ENCODE results near the gene TMEM143.
"Not testable (repeated sequence)": the region's sequence is repeated elsewhere in the genome, so short reads cannot be mapped to it uniquely, and the experiment has no call there.

The TMEM143 gene

DNA sequence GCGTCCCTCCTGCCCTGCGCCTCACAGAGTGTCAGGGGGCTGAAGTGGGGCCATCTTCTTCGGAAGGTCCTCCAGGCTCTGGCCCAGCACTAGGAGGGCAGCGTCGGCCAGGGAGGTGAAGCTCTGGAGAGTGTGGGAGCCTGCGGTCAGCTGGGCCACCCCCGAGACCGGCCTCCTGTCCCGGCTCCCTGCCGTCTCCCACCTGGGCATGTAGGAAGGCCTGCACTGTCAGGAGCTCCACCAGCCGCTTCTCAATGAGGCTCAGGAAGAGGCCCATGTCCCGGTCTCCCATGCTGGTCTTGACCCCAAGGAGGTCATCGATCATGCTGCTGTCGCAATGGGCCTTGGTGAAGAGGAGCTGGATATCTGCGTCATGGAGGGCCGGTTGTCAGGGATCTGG lies 65.8 kb downstream of the TMEM143 start:
- Histone ChIP-seq H2AFZ (ENCODE audit: low read depth, low read length) (no peak overlapping the region), H3K79me2 (ENCODE audit: insufficient read depth, low read length) (no peaks in the 10 kb centered on the region), H3K9me3 (ENCODE audit: insufficient read depth, low read length, severe bottlenecking) (no peaks in the 10 kb centered on the region), H3K4me2 (ENCODE audit: insufficient read depth, low read length) (no peak overlapping the region), H3K9ac (ENCODE audit: low read depth, low read length) (no peak overlapping the region), H3K4me1 (ENCODE audit: insufficient read depth, low read length) (no peaks in the 10 kb centered on the region), H3K4me3 (ENCODE audit: low read depth in 1 of 2, low read length in 2 of 2) (no peak overlapping the region), H4K20me1 (ENCODE audit: insufficient read depth, low read length) (no peaks in the 10 kb centered on the region), H3K36me3 (ENCODE audit: insufficient read depth, low read length) (no peaks in the 10 kb centered on the region), H3K27me3 (ENCODE audit: insufficient read depth, low read length, poor library complexity) (no peaks in the 10 kb centered on the region), H3K27ac (ENCODE audit: low read length) (no peak overlapping the region)
- no peak for ATAC-seq (ENCODE audit: insufficient read depth, low read depth)
- DNase-seq: no peak
- no peak for TF ChIP-seq CTCF (IDR thresholded peaks at IDR 0.05; ENCODE audit: borderline replicate concordance, extremely low read depth, low read length, poor library complexity, severe bottlenecking)

DNA sequence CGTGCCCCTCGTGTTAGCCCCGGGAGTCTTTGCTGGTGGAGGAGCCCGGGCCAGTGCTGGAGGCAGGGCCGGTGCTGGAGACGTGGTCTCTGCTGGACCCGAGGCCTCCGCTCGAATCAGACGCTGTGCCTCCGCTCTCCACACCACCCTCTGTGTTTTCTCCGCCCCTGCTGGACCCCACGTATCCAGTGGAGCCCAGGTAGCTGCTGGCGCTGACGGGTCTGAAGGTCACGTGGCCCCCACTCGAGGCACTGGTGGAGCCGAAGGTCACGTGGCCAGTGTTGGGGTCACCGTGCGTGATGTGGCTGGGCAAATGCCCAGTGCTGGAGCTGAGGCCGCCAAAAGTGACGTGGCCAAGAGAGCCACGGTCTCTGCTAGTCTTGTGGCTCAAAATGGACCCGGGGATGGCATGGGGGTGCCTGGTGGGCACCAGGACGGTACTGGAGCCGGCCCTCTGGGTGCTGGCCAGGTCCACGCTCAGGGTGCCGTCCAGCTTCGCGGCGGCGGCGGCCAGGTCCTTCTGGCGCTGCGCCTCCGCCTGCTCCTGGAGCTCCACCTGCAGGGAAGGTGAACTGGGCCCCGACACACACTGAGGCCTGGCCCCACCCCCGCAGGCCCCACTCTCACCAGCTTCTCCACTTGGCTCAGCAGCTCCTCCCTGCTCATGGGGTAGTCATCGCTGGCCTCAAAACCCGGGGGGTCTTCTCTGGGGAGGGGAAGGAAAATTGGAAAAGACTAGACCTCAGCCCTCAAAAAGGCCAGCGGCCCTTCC lies 66.6 kb downstream of the TMEM143 start:
- ATAC-seq (ENCODE audit: insufficient read depth, low read depth): no peak
- no peaks in the 10 kb centered on the region for H3K36me3 ChIP-seq (ENCODE audit: insufficient read depth, low read length)
- H3K27ac ChIP-seq (ENCODE audit: low read length): no peak overlapping the region
- no peak overlapping the region for H3K9ac ChIP-seq (ENCODE audit: low read depth, low read length)
- H3K79me2 ChIP-seq (ENCODE audit: insufficient read depth, low read length): no peaks in the 10 kb centered on the region
- H3K9me3 ChIP-seq (ENCODE audit: insufficient read depth, low read length, severe bottlenecking): no peaks in the 10 kb centered on the region
- H3K4me1 ChIP-seq (ENCODE audit: insufficient read depth, low read length): no peaks in the 10 kb centered on the region
- no peak overlapping the region for H2AFZ ChIP-seq (ENCODE audit: low read depth, low read length)
- no peaks in the 10 kb centered on the region for H4K20me1 ChIP-seq (ENCODE audit: insufficient read depth, low read length)
- no peak overlapping the region for H3K4me3 ChIP-seq (ENCODE audit: low read depth in 1 of 2, low read length in 2 of 2)
- TF ChIP-seq EZH2 (IDR thresholded peaks at IDR 0.05; ENCODE audit: borderline replicate concordance, low read depth, low read length, severe bottlenecking): no peak
- no peaks in the 10 kb centered on the region for H3K27me3 ChIP-seq (ENCODE audit: insufficient read depth, low read length, poor library complexity)
- no peak overlapping the region for H3K4me2 ChIP-seq (ENCODE audit: insufficient read depth, low read length)
- DNase-seq: no peak

DNA sequence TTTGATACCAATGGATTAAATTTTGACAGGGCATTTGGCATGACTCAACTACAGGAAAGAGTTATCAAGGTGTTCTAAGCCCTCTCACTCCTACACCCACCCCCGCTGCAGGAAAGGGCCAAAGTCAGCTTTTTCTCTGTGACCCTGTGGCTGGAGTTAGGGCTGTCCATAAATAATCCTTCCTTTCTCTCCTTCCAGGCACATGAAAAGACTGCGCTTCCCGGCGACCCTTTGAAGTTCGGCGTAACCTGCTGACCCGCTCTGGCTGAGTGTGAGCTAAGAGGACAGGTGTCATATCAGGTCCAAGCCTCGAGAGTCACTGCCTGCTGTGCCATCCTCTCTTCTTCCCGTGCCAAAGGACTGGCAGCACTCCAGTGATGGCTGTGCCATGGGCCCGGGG lies 68.3 kb downstream of the TMEM143 start:
- DNase-seq (no peak), ATAC-seq (ENCODE audit: insufficient read depth, low read depth) (no peak)
- Histone ChIP-seq H3K36me3 (ENCODE audit: insufficient read depth, low read length) (no peaks in the 10 kb centered on the region), H3K27me3 (ENCODE audit: insufficient read depth, low read length, poor library complexity) (no peaks in the 10 kb centered on the region), H3K4me3 (ENCODE audit: low read depth in 1 of 2, low read length in 2 of 2) (no peak overlapping the region), H2AFZ (ENCODE audit: low read depth, low read length) (no peak overlapping the region), H3K4me1 (ENCODE audit: insufficient read depth, low read length) (peaks cover 6% of the 10 kb centered on the region), H3K4me2 (ENCODE audit: insufficient read depth, low read length) (no peak overlapping the region), H4K20me1 (ENCODE audit: insufficient read depth, low read length) (no peaks in the 10 kb centered on the region), H3K9me3 (ENCODE audit: insufficient read depth, low read length, severe bottlenecking) (no peaks in the 10 kb centered on the region), H3K27ac (ENCODE audit: low read length) (no peak overlapping the region), H3K79me2 (ENCODE audit: insufficient read depth, low read length) (no peaks in the 10 kb centered on the region), H3K9ac (ENCODE audit: low read depth, low read length) (no peak overlapping the region)
- TF ChIP-seq CTCF (IDR thresholded peaks at IDR 0.05; ENCODE audit: borderline replicate concordance, extremely low read depth, low read length, poor library complexity, severe bottlenecking) (no peak), EZH2 (IDR thresholded peaks at IDR 0.05; ENCODE audit: borderline replicate concordance, low read depth, low read length, severe bottlenecking) (no peak)

GRCh38 chr19:48292798-48293197 lies 70.9 kb downstream of the TMEM143 start:
- Histone ChIP-seq H3K9me3 (ENCODE audit: insufficient read depth, low read length, severe bottlenecking) (no peaks in the 10 kb centered on the region), H4K20me1 (ENCODE audit: insufficient read depth, low read length) (no peaks in the 10 kb centered on the region), H3K36me3 (ENCODE audit: insufficient read depth, low read length) (no peaks in the 10 kb centered on the region), H3K79me2 (ENCODE audit: insufficient read depth, low read length) (no peaks in the 10 kb centered on the region), H2AFZ (ENCODE audit: low read depth, low read length) (no peak overlapping the region), H3K27me3 (ENCODE audit: insufficient read depth, low read length, poor library complexity) (no peaks in the 10 kb centered on the region), H3K9ac (ENCODE audit: low read depth, low read length) (no peak overlapping the region), H3K4me2 (ENCODE audit: insufficient read depth, low read length) (no peak overlapping the region), H3K4me1 (ENCODE audit: insufficient read depth, low read length) (peaks cover 6% of the 10 kb centered on the region), H3K4me3 (ENCODE audit: low read depth in 1 of 2, low read length in 2 of 2) (no peak overlapping the region), H3K27ac (ENCODE audit: low read length) (no peak overlapping the region)
- DNase-seq: no peak
- no peak for TF ChIP-seq EZH2 (IDR thresholded peaks at IDR 0.05; ENCODE audit: borderline replicate concordance, low read depth, low read length, severe bottlenecking)
- no peak for TF ChIP-seq CTCF (IDR thresholded peaks at IDR 0.05; ENCODE audit: borderline replicate concordance, extremely low read depth, low read length, poor library complexity, severe bottlenecking)
- no peak for ATAC-seq (ENCODE audit: insufficient read depth, low read depth)

GRCh38 chr19:48291489-48291815 lies 72.3 kb downstream of the TMEM143 start:
- DNase-seq; H3K36me3 ChIP-seq (ENCODE audit: insufficient read depth, low read length); H2AFZ ChIP-seq (ENCODE audit: low read depth, low read length); H3K27me3 ChIP-seq (ENCODE audit: insufficient read depth, low read length, poor library complexity); H3K9ac ChIP-seq (ENCODE audit: low read depth, low read length); H3K4me1 ChIP-seq (ENCODE audit: insufficient read depth, low read length); H3K79me2 ChIP-seq (ENCODE audit: insufficient read depth, low read length); H3K9me3 ChIP-seq (ENCODE audit: insufficient read depth, low read length, severe bottlenecking); H4K20me1 ChIP-seq (ENCODE audit: insufficient read depth, low read length); H3K4me3 ChIP-seq (ENCODE audit: low read depth in 1 of 2, low read length in 2 of 2); ATAC-seq (ENCODE audit: insufficient read depth, low read depth); H3K27ac ChIP-seq (ENCODE audit: low read length): not testable (repeated sequence)
- H3K4me2 ChIP-seq (ENCODE audit: insufficient read depth, low read length): peak overlapping the region; percentile 51

Data from DND-41 (cell line).